Adrenal gland (tissue), 5 donors: ENCODE results near the gene LRRC66.

Experiments
- CTCF ChIP-seq, 6 experiments: fragments of 450-650 bp in 4 of 6; fragments of 200-600 bp in 2 of 6; sonication (generic) in 1 of 6; IDR thresholded peaks; 1 replicate in 5 of 6; 2 replicates in 1 of 6; pipeline versions ENCODE4 v1.5.1 to v1.8.0; 2016 to 2021; ENCODE audit warnings: antibody characterized with exemption in 6 of 6, mild to moderate bottlenecking in 2 of 6, moderate library complexity in 1 of 6
- POLR2A ChIP-seq, 2 donors: fragments of 450-650 bp; IDR thresholded peaks; one replicate each; pipeline ENCODE4 v1.6.1; 2017; ENCODE audit warnings: antibody characterized with exemption in 2 of 2, mild to moderate bottlenecking in 2 of 2, moderate library complexity in 1 of 2
- donor health status: DM: no; HTN: no; CAD: no.

GRCh38 chr4:51999250-51999649 is 20.9 kb downstream of the LRRC66 start:
- TF ChIP-seq POLR2A (IDR thresholded peaks at IDR 0.05) (no peak), CTCF (IDR thresholded peaks at IDR 0.05) (no peak)
